CMK (cell line): ENCODE measurements around the gene VIM.
"Not testable (repeated sequence)": the region's sequence is repeated elsewhere in the genome, so short reads cannot be mapped to it uniquely, and the experiment has no call there.

Source experiments
- DNase-seq: peaks from one replicate; pipeline ENCODE4 v3.0.0-alpha.2; 2010; ENCODE audit warnings: low read depth

The VIM gene

GRCh38 chr10:17257466-17258321 lies 29.7 kb downstream of the VIM start:
- DNase-seq = peak; percentile 29

GRCh38 chr10:17262502-17262901 lies 34.5 kb downstream of the VIM start:
- DNase-seq = no peak

GRCh38 chr10:17263580-17263979 lies 35.5 kb downstream of the VIM start:
- DNase-seq = no peak

- DNase-seq = no peak
Measured at GRCh38 chr10:17265468-17265867, 37.4 kb downstream of the VIM start.

GRCh38 chr10:17266549-17266948 lies 38.5 kb downstream of the VIM start:
- not testable (repeated sequence) for DNase-seq

- DNase-seq = no peak
Measured at GRCh38 chr10:17272648-17273047, 44.6 kb downstream of the VIM start.

- DNase-seq = no peak
Measured at GRCh38 chr10:17273403-17273802, 45.4 kb downstream of the VIM start.

- no peak for DNase-seq
Measured at GRCh38 chr10:17276756-17277424, 48.8 kb downstream of the VIM start.

- DNase-seq = no peak
Measured at GRCh38 chr10:17278607-17279240, 50.7 kb downstream of the VIM start.

- no peak for DNase-seq
Measured at GRCh38 chr10:17282311-17282710, 54.3 kb downstream of the VIM start.

GRCh38 chr10:17286562-17287550 lies 58.8 kb downstream of the VIM start:
- DNase-seq = no peak
